Left ventricle myocardium superior (tissue), 1 donor: ENCODE measurements around the gene MAGEB3. TPM values are rescaled to one million over a fixed set of nuclear protein-coding genes. Genes with fewer than 3 reads are reported as not detected.
"Not testable (repeated sequence)": the region's sequence is repeated elsewhere in the genome, so short reads cannot be mapped to it uniquely, and the experiment has no call there.

Experiments used
- ATAC-seq: fragments of 200-7000 bp; cut with Tn5 transposase; one replicate; pipeline ENCODE4 v1.9.1; 2020; ENCODE audit warnings: mild to moderate bottlenecking, moderate library complexity
- DNase-seq: peaks from one replicate; pipeline ENCODE4 v3.0.0-alpha.2; 2020
- intact Hi-C: fragments of 100-400 bp; cut with micrococcal nuclease; formaldehyde crosslinking; loops from one replicate; pipeline ENCODE4 v1.11.0; 2022
- long read RNA-seq: library from polyadenylated mRNA; unstranded; transcript quantifications from one replicate; pipeline ENCODE4 v2.0.0, GENCODE V29; 2021
- total RNA-seq: library from RNA; stranded (reverse); fragmentation: NEBNext Ultra II Directional; extraction: Animal tissue kit (Norgen Biotek cat#: 25700); gene quantifications from one replicate; pipeline ENCODE4 v1.2.1, GENCODE V29; 2021
- donor health status: DM: no; HTN: yes; CAD: no; lungs with severe emphysema.

MAGEB3 gene, protein sequence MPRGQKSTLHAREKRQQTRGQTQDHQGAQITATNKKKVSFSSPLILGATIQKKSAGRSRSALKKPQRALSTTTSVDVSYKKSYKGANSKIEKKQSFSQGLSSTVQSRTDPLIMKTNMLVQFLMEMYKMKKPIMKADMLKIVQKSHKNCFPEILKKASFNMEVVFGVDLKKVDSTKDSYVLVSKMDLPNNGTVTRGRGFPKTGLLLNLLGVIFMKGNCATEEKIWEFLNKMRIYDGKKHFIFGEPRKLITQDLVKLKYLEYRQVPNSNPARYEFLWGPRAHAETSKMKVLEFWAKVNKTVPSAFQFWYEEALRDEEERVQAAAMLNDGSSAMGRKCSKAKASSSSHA
- not detected for total RNA-seq
- long read RNA-seq, result 0 reads

DNA sequence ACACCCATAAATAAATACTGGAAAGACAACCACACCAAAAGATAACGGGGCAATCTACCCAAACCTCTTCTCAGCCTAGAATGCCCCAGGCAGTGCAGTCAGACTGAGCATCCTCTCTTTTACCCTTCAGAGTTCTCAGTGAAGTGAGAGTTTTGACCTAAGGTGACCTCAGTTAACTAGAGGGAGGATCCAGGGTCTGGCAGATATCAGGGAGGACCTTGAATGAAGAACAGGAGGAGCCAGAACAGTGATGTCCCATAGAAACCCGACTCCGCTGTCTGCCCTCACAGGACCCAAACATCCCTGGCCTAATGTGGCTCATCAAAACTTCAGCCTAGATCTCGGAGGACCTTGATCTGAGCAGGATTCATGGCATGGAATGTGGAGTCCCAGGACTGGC lies at the start of gene MAGEB3:
TSS of gene MAGEB3 (plus strand) at position 263 of the 400 bp plus-strand sequence. CDS start 5,268 bp downstream, outside the sequence.
- ATAC-seq (no peak), DNase-seq (no peak)

DNA sequence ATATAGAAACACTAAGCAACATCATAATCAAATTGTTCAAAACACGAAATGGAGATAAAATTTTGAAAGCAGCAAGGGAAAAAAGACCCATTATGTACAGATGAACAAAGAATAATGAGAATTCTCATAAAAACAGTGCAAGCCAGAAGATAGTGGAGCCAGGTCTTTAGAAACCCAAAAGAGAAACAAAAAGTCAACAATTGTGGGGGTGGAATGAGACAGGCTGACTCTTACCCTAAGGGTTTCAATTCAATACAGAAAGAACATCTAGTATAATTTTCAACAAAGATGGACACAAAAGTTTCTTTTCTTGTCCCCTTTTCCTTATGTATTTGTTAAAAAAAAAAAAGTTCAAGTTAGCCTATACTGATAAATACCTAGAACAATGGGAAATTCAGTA lies 49.1 kb upstream of the MAGEB3 start:
- no peak for ATAC-seq
- no peak for DNase-seq
- intact Hi-C loops, result no loop called here

More for the DNA sequence above, at the start of gene MAGEB3:
- intact Hi-C loops, result no loop called here

DNA sequence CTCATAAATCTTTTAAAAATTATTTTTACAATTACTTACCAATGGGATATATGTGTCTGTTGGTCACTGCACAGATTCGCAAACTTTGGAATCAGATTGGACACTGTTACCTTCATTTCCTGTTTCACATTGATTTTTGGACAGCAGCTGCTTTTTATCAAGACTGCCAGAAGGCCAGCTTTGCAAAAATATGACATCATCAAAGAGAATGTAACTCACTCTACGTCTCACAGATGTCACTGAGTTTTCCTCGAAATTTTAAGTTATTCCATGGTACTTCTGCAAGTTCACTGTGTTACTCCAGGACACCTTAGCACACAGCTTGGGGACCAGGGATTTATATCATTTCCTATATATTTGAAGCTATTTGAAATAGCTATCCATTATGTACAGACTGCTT lies 46.9 kb upstream of the MAGEB3 start:
- intact Hi-C loops, result no loop called here
- ATAC-seq (no peak), DNase-seq (no peak)

DNA sequence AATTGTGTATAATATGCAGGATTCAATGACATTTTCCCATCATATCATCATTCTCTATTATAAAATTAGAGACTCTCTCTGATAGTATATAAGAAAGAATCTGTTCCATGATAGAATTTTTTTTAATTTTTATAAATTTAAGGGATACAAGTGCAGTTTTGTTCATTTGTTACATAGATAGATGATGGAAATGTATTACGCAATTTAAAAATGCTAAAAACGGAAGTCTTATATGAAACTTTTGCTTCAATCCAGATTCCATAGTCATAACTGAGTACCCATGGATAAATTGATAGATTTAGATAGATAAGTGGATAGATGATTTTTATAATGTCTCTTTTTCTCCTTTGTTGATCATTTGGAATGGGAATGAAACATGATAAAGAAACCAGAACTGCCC lies 40.0 kb upstream of the MAGEB3 start:
- ATAC-seq, result no peak
- intact Hi-C loops, result no loop called here

DNA sequence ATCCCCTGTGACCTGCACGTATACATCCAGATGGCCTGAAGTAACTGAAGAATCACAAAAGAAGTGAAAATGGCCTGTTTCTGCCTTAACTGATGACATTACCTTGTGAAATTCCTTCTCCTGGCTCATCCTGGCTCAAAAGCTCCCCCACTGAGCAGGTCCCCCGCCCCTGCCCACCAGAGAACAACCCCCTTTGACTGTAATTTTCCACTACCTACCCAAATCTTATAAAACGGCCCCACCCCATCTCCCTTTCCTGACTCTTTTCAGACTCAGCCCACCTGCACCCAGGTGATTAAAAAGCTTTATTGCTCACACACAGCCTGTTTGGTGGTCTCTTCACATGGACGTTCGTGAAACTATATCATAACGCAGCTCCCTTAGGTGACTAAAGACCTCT lies 36.5 kb upstream of the MAGEB3 start:
- DNase-seq, ATAC-seq, intact Hi-C loops: not testable (repeated sequence)

More for the DNA sequence above, 40.0 kb upstream of the MAGEB3 start:
- no peak for DNase-seq

DNA sequence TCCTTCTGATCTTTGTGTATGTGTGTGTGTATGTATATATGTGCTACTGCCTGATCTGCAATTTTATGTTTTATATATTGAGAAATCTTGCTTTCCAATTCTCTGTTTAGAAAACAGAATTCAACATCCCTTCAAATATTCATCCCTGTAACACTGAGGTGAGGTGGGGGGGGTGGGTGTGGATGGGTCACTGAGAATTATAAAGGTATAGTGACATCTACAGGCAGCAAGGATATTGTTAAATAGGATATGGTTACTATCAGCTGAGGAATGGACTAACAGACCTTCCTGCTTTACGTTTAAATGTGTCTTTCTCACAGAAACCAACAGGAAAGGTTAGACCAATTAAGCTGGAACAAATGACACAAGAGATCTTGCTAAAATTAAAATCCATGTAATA lies 34.1 kb upstream of the MAGEB3 start:
- intact Hi-C loops, result no loop called here

DNA sequence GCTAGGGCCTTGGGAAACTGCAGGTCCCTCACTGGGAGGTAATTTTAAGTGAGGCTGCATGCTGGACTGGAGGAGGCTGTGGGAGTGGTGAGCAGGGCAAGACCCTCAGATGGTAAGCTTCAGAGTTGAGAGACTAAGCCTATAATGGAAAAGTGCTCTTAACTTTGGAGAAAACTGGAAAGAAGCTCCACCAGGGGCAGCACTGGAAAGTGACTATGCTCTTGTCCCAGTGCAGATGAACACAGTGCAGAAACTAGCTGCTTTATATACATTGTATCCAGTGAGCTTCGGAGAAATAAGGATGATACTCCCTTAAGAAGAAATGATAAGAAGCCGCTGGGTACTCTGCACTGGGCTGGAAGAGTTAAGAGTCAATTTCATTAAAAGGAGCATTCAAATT lies 18.3 kb upstream of the MAGEB3 start:
- intact Hi-C loops, result no loop called here
- ATAC-seq (no peak), DNase-seq (no peak)

More for the DNA sequence above, 34.1 kb upstream of the MAGEB3 start:
- ATAC-seq, result no peak
- DNase-seq, result no peak

DNA sequence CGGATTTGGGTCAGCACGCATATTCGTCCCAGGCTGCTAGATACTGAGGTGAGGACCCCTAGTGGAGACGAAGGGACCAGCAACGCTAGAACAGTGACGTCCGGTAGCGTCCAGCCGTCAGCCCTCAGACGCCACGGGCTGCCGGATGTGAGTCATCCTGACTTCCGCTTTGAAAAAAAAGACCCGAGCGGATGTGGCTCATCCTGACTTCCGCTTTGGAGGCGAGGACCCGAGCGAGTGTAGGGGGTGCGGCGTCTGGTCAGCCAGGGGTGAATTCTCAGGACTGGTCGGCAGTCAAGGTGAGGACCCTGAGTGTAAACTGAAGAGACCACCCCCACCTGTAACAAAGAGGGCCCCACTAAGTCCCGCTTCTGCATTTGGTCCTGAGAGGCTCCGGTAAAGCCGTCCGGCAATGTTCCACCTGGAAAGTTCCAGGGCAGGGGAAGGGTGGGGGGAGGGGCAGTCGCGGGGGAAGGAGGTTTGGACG lies 15.1 kb upstream of the MAGEB3 start, which contains the start of gene MAGEB2:
TSS of gene MAGEB2 (plus strand) at position 207 of the 487 bp plus-strand sequence. CDS start 3,018 bp downstream, outside the sequence.
- intact Hi-C loops, result no loop called here
- DNase-seq, result no peak

DNA sequence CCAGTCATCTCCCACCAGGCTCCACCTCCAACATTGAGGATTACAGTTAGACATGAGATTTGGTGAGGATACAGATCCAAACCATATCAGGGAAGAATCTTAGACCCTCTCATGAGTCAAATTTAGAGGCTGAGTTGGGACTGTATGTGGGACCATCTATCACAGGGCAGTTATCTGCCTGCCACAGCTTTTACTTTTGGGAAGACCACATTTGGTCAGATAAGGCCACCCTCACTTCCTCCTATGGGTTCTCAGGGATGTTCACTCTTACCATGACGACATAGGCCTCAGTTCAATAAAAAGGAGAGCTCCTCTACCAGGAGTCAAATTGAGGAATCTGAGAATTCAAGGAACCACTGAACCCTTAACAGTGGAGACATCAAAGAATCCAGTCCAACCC lies 13.0 kb upstream of the MAGEB3 start:
- ATAC-seq (no peak), DNase-seq (no peak)
- intact Hi-C loops, result no loop called here

More for the DNA sequence above, 15.1 kb upstream of the MAGEB3 start, which contains the start of gene MAGEB2:
- ATAC-seq, result no peak

DNA sequence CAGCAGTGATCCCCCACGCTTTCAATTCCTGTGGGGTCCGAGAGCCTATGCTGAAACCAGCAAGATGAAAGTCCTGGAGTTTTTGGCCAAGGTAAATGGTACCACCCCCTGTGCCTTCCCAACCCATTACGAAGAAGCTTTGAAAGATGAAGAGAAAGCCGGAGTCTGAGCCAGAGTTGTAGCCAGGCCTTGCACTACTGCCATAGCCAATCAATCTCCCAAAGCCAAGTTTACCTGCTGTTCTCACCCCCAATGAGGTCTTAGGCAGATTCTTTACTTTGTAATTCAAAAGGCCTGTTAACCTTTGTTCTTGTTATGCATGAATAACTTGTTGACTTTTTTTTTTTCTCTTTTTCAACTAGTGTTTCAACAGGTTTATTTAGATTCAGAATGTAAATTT lies 11.1 kb upstream of the MAGEB3 start:
- intact Hi-C loops, result no loop called here
- DNase-seq (no peak), ATAC-seq (no peak)

DNA sequence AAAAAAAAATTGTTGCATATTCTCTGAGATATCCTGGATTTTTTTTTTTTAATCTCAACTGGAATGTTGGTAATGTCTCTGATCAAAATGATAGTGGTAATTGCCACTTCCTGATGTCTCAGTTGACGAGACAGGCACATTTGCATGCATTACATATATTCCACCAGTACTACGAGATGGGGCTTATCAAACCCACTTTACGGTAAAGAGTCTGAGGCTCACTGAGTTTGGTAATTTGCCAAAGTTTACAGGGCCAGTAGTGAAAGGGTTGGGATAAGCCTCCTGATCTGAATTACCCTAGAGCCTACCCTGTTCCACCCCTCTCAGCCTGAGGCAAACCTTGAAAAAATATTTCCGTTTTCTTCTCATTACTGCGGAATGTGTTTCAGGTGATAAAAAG lies 9.8 kb upstream of the MAGEB3 start:
- intact Hi-C loops, result no loop called here
- no peak for ATAC-seq
- no peak for DNase-seq

DNA sequence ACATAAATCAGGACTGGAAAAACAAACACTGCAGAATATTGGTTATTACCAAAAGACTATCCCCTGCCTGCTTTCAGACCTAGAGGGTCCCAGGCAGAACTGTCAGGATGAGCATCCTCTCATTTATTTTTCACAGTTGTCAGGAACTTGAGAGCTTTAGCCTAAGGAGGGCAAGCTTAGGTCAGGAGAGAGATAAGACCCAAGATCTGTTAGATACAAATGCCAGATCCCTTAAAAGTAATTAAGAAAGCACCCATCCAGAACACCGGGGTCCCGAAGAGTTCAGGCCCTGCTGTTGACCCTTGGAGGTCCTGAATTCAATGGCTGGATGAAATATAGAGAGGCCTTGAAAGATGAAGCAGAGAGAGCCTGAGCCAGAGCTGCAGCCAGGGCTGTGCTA lies 5.9 kb upstream of the MAGEB3 start:
- intact Hi-C loops, result no loop called here
- no peak for DNase-seq
- ATAC-seq, result no peak

DNA sequence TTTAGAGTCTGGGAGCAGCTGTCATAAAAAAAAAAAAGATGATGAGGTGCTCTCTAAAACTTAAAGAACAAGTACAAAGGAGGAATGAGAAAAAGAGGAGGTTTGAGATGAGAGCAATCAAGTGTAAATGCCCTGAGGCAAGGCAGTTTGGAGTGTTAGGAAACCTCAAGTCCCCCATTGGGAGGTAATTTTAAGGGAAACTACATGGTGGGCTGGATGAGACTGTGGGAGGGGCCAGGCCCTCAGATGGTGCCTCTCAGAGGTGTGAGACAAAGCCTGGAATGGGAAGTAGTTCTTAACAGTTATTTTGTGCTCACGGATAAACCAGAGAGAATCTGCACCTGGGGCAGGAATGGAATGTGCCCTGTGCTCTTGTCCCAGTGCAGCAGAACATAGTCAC lies 1.9 kb upstream of the MAGEB3 start:
- DNase-seq (no peak), ATAC-seq (no peak)
- intact Hi-C loops, result no loop called here

DNA sequence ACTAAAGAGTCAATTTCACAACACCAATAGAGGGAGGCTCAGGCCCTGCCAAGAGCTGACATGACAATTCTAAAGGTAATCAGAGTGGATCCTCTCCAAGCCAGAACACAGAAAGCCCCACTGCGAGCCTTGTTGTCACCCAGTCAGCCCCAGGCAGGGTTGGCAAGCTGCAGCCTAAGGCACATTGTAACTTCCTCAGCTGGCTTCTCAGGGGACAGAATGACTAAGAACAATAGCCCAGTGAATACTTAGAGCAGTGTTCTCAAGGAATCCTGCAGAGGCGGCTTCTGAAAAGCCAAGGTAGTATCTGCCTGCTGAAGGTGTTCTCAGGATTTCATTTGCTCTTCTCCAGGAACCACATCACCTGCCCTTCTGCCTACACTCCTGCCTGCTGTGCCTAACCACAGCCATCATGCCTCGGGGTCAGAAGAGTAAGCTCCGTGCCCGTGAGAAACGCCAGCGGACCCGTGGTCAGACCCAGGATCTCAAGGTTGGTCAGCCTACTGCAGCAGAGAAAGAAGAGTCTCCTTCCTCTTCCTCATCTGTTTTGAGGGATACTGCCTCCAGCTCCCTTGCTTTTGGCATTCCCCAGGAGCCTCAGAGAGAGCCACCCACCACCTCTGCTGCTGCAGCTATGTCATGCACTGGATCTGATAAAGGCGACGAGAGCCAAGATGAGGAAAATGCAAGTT lies 11.4 kb downstream of the MAGEB3 start, which contains the start of gene MAGEB4:
TSS of gene MAGEB4 (plus strand) at position 277 of the 692 bp plus-strand sequence. CDS start at position 413, 136 bp downstream.
- DNase-seq (no peak), ATAC-seq (no peak)
- intact Hi-C loops, result no loop called here

DNA sequence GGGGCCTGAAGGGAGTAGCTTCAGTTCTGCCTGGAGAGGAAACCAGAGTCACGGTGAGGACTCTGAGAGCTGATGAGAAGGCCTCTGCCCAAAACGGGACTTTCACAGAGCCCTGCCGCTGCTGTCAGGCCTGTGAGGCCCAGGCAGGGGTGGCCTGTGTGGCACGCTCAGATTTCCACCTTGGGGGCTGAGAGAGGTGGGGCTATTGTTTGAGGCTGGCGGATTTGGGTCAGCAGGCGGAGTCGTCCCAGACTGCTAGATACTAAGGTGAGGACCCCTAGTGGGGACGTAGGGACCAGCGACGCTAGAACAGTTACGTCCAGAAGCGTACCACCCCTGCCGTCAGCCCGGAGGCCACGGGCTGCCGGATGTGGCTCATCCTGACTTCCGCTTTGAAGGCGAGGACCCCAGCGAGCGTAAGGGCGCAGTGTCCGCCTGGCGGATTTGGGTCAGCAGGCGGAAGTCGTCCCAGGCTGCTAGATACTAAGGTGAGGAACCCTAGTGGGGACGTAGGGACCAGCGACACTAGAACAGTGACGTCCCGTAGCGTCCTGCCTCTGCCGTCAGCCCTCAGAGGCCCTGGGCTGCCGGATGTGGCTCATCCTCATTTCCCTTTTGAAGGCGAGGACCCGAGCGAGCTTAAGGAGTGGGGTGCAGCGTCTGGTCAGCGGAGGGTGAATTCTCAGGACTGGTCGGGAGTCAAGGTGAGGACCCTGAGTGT lies 16.5 kb downstream of the MAGEB3 start, which contains the start of gene MAGEB1:
TSS of gene MAGEB1 (plus strand) at position 378 of the 721 bp plus-strand sequence. CDS start 3,348 bp downstream, outside the sequence.
- ATAC-seq (no peak), DNase-seq (no peak)
- intact Hi-C loops, result no loop called here

DNA sequence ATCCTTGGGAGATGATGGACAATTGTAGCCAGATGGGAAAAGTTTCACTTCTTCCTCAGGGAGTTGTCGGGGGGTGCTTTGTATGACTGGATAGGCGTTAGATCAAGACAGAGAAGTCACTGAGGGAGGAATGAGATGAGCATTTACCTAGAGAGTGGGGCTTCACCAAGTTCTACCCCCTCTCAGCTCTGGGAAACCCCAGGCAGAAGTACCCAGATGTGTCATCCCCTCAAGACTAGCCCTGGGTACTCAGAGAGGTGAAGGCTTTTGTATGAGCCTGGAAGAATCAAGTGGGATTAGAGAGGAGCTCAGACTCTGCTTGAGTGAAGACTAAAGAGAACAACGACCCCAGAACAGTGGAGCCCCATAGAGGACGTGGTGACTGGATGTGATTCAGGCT lies 18.4 kb downstream of the MAGEB3 start:
- ATAC-seq, result no peak

DNA sequence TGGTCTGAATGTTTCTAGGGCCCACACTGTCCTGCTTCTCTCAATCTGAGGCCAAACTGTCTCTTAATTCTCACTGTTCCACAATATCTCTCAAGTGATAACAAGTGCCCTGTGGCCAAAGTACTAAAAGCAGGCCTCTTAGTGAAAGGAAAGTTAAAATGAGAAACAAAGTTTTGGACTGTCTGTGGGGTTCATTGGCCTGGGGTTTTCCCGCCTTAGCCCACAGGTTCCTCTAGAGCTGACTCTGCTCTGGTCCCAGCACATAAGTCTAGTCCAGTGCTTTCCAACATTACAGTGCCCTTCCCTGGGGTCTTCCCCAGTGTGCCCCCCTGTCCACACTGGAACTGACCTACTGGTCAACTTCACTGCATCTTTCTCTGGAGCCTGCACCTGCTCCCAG lies 22.8 kb downstream of the MAGEB3 start:
- intact Hi-C loops, result no loop called here
- DNase-seq, result no peak

More for the DNA sequence above, 18.4 kb downstream of the MAGEB3 start:
- no peak for DNase-seq
- intact Hi-C loops, result no loop called here

DNA sequence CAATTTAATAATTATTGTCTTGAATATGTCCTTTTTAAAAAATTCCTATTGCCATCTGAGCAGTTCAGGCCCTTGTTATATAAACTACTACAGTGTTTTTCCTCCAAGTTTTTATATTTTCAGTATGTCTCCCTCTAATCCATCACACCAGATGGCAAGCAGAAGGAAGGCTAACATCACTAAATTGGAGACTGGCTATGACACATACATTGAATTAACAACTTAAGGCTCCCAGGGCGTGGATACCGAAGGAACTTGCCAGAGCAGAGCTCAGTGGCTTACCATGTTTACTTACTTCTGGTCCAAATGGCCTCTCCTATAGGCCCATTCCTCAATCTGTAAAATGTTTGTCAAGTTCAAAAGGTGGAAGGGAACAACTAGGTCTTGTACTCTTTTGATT lies 29.5 kb downstream of the MAGEB3 start:
- no peak for DNase-seq
- intact Hi-C loops, result no loop called here
- no peak for ATAC-seq

More for the DNA sequence above, 22.8 kb downstream of the MAGEB3 start:
- ATAC-seq, result no peak

DNA sequence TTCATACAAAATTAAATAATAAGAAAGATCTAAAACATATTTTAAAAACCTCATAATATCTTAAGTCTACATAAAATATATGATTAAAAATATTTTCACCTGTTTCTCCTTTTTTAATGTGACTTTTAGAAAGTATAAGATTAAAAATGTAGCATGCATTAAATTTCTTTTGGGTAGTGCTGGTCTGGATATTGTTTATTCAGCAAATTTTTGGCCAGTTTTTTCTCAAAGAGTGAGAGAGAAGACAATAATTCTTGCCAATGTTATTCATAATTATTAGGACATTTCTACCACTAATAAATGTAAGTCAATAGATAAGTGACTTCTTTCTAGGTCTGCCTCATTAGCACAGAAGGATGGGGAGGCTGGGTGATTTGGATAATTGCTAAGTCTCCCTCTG lies 30.6 kb downstream of the MAGEB3 start:
- ATAC-seq, result no peak
- intact Hi-C loops, result no loop called here
- no peak for DNase-seq
